Lower leg skin (tissue), 3 donors: ENCODE results near the gene MAP1LC3A.

Experiments
- POLR2A ChIP-seq, 2 donors: fragments of 450-650 bp; IDR thresholded peaks; one replicate each; pipeline ENCODE4 v1.6.1; 2016 to 2017; ENCODE audit warnings: antibody characterized with exemption in 2 of 2, mild to moderate bottlenecking in 1 of 2, moderate library complexity in 1 of 2
- TF ChIP-seq, protein P1 (sequence below), 3 donors: fragments of 450-650 bp; IDR thresholded peaks; one replicate each; pipeline ENCODE4 v1.5.1; 2016; ENCODE audit warnings: antibody characterized with exemption in 3 of 3, mild to moderate bottlenecking in 3 of 3, moderate library complexity in 2 of 3

GRCh38 chr20:34579979-34580940, 21.7 kb downstream of the MAP1LC3A start:
- TF ChIP-seq, protein P1, sequence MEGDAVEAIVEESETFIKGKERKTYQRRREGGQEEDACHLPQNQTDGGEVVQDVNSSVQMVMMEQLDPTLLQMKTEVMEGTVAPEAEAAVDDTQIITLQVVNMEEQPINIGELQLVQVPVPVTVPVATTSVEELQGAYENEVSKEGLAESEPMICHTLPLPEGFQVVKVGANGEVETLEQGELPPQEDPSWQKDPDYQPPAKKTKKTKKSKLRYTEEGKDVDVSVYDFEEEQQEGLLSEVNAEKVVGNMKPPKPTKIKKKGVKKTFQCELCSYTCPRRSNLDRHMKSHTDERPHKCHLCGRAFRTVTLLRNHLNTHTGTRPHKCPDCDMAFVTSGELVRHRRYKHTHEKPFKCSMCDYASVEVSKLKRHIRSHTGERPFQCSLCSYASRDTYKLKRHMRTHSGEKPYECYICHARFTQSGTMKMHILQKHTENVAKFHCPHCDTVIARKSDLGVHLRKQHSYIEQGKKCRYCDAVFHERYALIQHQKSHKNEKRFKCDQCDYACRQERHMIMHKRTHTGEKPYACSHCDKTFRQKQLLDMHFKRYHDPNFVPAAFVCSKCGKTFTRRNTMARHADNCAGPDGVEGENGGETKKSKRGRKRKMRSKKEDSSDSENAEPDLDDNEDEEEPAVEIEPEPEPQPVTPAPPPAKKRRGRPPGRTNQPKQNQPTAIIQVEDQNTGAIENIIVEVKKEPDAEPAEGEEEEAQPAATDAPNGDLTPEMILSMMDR (IDR thresholded peaks at IDR 0.05), result no peak
- no peak for TF ChIP-seq POLR2A (IDR thresholded peaks at IDR 0.05)
